ENCODE measurements around the gene ZNF658.
"Not testable (repeated sequence)": the region's sequence is repeated elsewhere in the genome, so short reads cannot be mapped to it uniquely, and the experiment has no call there.

- TF ChIP-seq POLR2A, CTCF, POLR2AphosphoS5 (IDR thresholded peaks at IDR 0.05): not testable (repeated sequence)
Measured at GRCh38 chr9:66890334-66890733, 10.2 kb upstream of the ZNF658 start.
